GM12892 (cell line): ENCODE measurements around the gene ALG3.

Source experiments
- POLR2A ChIP-seq: IDR thresholded peaks from 2 replicates; pipeline ENCODE4 v1.6.1; 2011; ENCODE audit warnings: low read depth, low read length, control low read depth
- POLR2AphosphoS5 ChIP-seq: IDR thresholded peaks from 2 replicates; pipeline ENCODE4 v1.6.1; 2011; ENCODE audit warnings: low read depth, low read length, control low read depth
- TAF1 ChIP-seq: IDR thresholded peaks from 2 replicates; pipeline ENCODE4 v1.6.1; 2011; ENCODE audit warnings: low read depth, mild to moderate bottlenecking, control low read depth, low read length, borderline replicate concordance

DNA sequence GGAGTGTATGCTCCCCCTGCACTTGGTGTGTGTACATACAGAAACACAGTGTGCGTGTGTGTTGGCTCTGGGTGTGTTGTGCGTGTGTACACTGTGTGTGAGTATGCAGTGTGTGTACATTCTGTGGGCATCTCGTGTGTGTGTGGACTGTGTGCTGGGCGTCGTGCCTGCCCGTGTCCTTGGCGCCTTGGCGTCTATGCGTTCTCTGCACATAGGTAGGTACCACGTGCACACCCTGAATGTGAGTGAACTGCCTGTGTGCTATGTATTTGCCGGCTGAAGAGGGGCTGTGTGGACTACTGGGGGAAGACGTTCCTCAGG is 26.6 kb upstream of the ALG3 start:
- TF ChIP-seq TAF1 (no peak), POLR2A (no peak), POLR2AphosphoS5 (no peak)
